HL-60/S4 treated with retinoic acid at 250 ng/mL for 4 days and 3 days (cell line): ENCODE measurements around the gene FAM110C.
"Not testable (repeated sequence)": the region's sequence is repeated elsewhere in the genome, so short reads cannot be mapped to it uniquely, and the experiment has no call there.

Source experiments
- in situ Hi-C: fragments of 300-500 bp; cut with MboI; formaldehyde crosslinking; loops from 2 replicates; pipeline ENCODE4 v1.7.0; 2022; ENCODE audit warnings: low sequenced_read_pairs

Gene FAM110C

GRCh38 chr2:44748-45341, 1.5 kb downstream of the FAM110C start:
- in situ Hi-C loops: no loop called here

DNA sequence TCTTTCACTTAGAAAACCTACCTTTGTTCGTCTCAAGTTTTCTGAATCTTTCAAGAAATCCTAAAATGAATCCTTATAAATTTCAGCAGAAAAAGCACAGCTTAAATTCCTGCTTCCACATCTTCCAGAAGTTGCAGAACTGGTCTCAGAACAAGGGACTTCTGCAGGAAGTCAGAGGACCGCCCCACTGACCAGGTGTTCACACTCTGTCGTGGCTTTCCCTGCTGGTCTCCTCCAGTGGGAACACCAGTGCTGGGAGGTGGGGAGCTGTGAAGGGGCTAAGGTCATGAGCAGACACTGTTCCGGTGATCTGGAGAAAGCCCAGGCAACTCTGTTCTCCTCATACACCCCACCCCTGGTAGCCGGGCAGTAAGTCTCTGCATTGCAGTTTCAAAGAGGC, 3.5 kb downstream of the FAM110C start:
- in situ Hi-C loops: no loop called here

DNA sequence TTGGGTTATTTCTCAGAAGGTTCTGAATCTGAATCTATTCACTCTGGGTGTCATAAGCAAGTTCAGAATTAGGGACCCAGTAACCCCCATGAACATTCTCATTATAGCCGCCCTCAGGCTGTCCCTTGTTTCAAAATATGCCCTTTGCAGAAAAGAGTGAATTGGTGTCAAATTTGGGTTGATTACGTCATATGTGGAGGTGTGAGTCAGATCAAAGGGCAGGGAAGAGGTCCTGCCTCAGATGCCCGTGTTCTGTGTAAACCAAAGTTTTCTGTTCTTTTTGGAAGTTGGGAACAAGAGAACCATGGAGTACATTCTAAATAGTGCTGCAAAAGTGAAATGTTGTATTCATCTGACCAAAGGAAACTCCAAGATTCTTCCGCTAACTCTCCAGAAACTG, 5.8 kb downstream of the FAM110C start:
- in situ Hi-C loops: no loop called here

DNA sequence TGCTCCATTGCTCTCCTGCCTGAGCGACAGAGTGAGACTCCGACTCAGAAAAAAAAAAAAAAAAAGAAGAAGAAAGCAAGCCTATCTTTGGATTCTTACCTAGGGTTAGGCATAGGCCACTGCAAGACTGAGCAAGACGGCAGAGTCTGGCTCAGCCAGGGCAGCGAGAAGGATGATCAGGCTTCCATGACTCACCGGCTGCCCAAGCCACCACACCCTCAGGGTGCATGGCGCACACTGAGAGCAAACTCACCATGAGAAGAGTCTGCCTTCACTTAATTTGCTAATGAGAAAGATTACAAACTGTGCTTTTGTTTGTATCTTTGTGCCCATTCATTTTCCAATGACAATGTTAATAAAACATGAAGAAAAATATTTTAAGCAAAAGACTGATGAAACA, 8.2 kb downstream of the FAM110C start:
- in situ Hi-C loops: no loop called here

- in situ Hi-C loops: no loop called here
Measured at GRCh38 chr2:36318-36717, 10.0 kb downstream of the FAM110C start.

GRCh38 chr2:35852-36251, 10.5 kb downstream of the FAM110C start:
- in situ Hi-C loops: no loop called here

DNA sequence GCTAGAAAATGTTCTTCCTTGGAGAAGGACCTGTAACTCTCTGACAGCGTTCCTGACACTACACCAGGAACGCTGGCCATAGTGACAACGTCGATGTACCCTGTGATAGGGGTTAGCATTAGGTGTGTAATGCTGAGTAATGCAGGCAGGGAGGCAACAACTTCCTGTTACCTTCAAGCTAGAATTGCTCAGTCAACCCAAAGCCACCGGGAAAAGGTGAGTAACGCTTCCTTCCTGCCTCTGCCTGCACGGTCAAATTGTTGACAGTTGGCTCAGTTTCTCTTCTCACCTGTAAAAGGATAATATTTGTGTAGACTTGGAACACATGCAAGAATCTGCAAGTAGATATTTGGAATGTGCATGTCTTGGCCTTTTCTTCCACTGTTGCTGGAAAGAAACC, 12.7 kb downstream of the FAM110C start:
- in situ Hi-C loops: no loop called here

GRCh38 chr2:32068-32467, 14.2 kb downstream of the FAM110C start:
- in situ Hi-C loops: no loop called here

DNA sequence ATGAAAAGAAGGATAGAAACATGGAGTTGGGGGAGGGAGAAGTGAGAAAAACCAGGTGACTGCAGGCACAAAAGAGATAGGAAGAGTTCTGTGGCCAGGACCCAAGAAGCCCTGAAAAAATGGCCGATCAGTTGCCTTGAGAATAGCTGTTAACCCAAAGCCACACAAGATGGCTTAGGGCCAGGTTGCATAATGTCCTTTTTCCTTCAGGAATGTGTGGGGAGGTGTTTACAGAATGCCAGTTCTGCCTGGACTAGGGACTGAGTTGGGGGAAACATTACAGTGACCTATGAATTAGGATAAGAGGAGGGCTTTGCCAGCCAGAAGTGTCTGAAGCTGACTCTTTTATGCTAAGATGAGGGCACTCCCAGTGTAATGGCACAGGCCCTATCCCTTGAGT, 17.1 kb downstream of the FAM110C start:
- in situ Hi-C loops: no loop called here

GRCh38 chr2:28406-28975, 17.8 kb downstream of the FAM110C start:
- in situ Hi-C loops: no loop called here

- in situ Hi-C loops: no loop called here
Measured at GRCh38 chr2:26891-27290, 19.4 kb downstream of the FAM110C start.

GRCh38 chr2:25543-25942, 20.8 kb downstream of the FAM110C start:
- in situ Hi-C loops: no loop called here

GRCh38 chr2:24591-24990, 21.7 kb downstream of the FAM110C start:
- in situ Hi-C loops: not testable (repeated sequence)

DNA sequence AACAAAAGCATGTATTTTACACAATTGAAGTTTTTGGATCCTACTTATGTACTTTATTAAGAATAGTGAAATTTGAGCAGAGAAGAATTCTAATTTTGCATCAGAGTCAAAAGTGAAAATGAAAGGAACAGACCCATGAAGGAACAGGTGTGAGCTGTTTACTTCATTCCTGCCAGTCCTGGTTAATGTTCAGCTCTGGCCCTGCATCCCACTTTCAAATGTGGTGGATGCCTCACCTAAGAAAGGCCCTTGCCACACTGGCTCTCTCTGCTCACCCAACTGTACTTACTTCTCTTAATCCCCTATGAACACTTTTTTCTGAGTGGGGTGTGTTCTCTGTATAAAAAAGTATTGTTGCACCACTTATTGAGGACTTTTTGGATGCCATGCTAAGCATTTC, 22.2 kb downstream of the FAM110C start:
- in situ Hi-C loops: no loop called here

- in situ Hi-C loops: no loop called here
Measured at GRCh38 chr2:23283-23682, 23.0 kb downstream of the FAM110C start.

DNA sequence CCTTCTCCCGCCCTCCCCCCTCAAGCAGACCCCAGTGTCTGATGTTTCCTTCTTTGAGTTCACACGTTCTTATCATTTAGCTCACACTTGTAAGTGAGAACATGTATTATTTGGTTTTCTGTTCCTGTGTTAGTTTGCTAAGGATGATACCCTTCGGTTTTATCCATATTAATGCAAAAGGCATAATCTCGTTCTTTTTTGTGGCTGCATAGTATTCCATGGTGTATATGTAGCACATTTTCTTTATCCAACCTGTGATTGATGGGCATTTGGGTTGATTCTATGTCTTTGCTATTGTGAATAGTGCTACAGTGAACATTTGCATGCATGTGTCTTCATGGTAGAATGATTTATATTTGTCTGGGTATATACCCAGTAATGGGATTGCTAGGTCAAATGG, 24.1 kb downstream of the FAM110C start:
- in situ Hi-C loops: not testable (repeated sequence)

DNA sequence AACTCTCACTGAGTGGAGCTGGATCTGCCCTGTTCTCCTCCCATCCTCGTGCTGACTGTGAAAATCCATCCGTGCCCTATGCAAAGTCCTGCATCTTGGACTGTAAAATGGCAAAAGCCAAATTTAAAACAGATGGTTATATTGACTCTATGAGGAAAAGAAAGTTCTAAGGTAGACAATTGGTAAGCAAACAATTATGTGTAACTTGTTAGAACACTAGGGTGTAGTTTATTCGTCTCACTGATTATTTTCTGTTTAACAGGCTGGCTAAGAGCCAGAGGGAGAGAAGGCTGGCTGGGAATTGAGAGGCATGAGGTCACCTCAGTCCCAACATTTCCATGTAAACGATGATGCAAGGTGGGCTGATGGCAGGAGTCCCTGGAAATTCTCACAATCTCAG, 26.0 kb downstream of the FAM110C start:
- in situ Hi-C loops: not testable (repeated sequence)

GRCh38 chr2:19505-19904, 26.8 kb downstream of the FAM110C start:
- in situ Hi-C loops: no loop called here

- in situ Hi-C loops: no loop called here
Measured at GRCh38 chr2:18402-19271, 27.7 kb downstream of the FAM110C start.

DNA sequence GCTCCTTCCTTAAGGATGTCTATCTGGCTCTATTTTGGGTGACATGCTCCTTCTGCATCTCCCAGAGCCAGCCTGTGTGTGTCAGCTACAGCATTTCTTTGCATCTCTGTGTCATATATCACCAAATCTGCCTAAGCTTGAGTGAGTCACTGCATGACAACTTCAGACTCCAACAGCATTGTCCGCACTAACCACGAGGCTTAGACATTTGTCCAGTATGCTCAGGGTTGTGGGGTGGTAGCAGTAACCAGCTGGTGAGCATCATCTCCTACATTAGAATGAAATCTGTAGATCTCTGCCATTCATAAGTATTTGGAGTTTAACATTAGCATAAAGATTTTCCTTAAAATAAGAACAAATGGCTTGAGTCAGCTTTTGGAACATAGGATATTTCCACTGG, 30.4 kb downstream of the FAM110C start:
- in situ Hi-C loops: not testable (repeated sequence)

- in situ Hi-C loops: no loop called here
Measured at GRCh38 chr2:11248-11941, 34.9 kb downstream of the FAM110C start.
